Measurements from ENCODE around the gene TRIM2.

The TRIM2 gene

DNA sequence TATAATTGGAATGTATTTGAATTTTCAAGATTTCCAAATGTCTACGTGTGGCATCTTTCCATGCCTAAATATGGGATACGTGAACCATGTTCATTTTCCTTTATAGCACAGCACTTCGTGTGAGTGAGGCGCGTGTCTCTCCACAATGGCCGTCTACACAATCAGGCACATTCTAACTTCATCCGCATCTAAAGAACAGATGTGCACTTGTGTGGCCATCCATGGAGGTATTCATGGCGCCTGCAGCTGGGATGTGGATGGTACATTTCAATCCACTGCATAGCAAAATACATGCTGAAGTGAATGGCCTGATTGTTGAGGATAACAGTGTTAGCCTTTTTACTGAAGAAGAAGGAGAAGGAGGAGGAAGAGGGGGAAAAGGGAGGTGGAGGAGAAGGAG, 34.5 kb upstream of the TRIM2 start:
- H3K27me3 ChIP-seq = no peaks in the 10 kb centered on the region
- H3K4me3 ChIP-seq = no peak overlapping the region
- H3K9ac ChIP-seq = no peak overlapping the region
- no peak overlapping the region for H3K4me2 ChIP-seq
- peaks cover 6% of the 10 kb centered on the region; the same call in 1 of the 2 replicates for H3K4me1 ChIP-seq
- H4K20me1 ChIP-seq = no peaks in the 10 kb centered on the region
- H3K9me3 ChIP-seq = no peaks in the 10 kb centered on the region
- no peak overlapping the region for H3K27ac ChIP-seq
- no peak for TF ChIP-seq Cebpa-rat (IDR thresholded peaks at IDR 0.05)
- H3K36me3 ChIP-seq = no peaks in the 10 kb centered on the region

- H3K4me1 ChIP-seq = peaks cover 6% of the 10 kb centered on the region; the same call in 1 of the 2 replicates
- no peak for TF ChIP-seq Cebpa-rat (IDR thresholded peaks at IDR 0.05)
- H3K4me3 ChIP-seq = no peak overlapping the region
- no peak overlapping the region for H3K27ac ChIP-seq
- H4K20me1 ChIP-seq = no peaks in the 10 kb centered on the region
- H3K9me3 ChIP-seq = no peaks in the 10 kb centered on the region
- no peaks in the 10 kb centered on the region for H3K27me3 ChIP-seq
- no peak overlapping the region for H3K9ac ChIP-seq
- H3K4me2 ChIP-seq = no peak overlapping the region
- no peaks in the 10 kb centered on the region for H3K36me3 ChIP-seq
Observed at GRCh38 chr4:153170407-153170806, 33.8 kb upstream of the TRIM2 start.

- H4K20me1 ChIP-seq = no peaks in the 10 kb centered on the region
- no peaks in the 10 kb centered on the region for H3K27me3 ChIP-seq
- H3K9me3 ChIP-seq = no peaks in the 10 kb centered on the region
- H3K4me1 ChIP-seq = no peaks in the 10 kb centered on the region
- TF ChIP-seq Cebpa-rat (IDR thresholded peaks at IDR 0.05) = no peak
- no peak overlapping the region for H3K9ac ChIP-seq
- no peak overlapping the region for H3K27ac ChIP-seq
- no peak overlapping the region for H3K4me3 ChIP-seq
- H3K4me2 ChIP-seq = no peak overlapping the region
- no peaks in the 10 kb centered on the region for H3K36me3 ChIP-seq
Observed at GRCh38 chr4:153174821-153175567, 29.2 kb upstream of the TRIM2 start.

DNA sequence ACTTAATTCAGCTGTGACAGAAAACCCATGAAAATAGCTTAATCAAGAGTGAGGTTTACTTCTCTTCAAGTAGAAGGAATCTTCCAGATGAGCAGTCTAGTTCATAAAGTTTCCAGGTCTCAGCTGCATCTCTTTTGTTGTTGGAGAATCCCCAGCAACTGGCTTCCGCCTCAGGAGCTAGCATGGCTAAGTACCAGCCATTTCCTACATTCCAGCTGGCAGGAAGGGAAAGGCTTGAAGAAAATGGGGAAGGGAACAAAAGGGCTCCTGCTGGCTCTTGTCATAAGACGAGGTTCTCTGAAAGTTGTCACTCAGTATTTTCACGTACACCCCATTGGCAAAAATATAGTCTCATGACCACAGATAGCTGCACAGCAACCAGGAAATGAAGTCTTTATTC, 27.3 kb upstream of the TRIM2 start:
- Histone ChIP-seq H3K36me3 (no peaks in the 10 kb centered on the region), H4K20me1 (no peaks in the 10 kb centered on the region), H3K4me3 (no peak overlapping the region), H3K4me1 (no peaks in the 10 kb centered on the region), H3K9ac (no peak overlapping the region), H3K27ac (no peak overlapping the region), H3K4me2 (no peak overlapping the region), H3K27me3 (no peaks in the 10 kb centered on the region), H3K9me3 (no peaks in the 10 kb centered on the region)
- no peak for TF ChIP-seq Cebpa-rat (IDR thresholded peaks at IDR 0.05)

GRCh38 chr4:153177841-153178240, 26.4 kb upstream of the TRIM2 start:
- H3K27me3 ChIP-seq = no peaks in the 10 kb centered on the region
- H3K4me1 ChIP-seq = peaks cover 3% of the 10 kb centered on the region; the same call in 1 of the 2 replicates
- TF ChIP-seq Cebpa-rat (IDR thresholded peaks at IDR 0.05) = no peak
- no peaks in the 10 kb centered on the region for H3K9me3 ChIP-seq
- no peak overlapping the region for H3K9ac ChIP-seq
- H3K4me3 ChIP-seq = no peak overlapping the region
- no peaks in the 10 kb centered on the region for H3K36me3 ChIP-seq
- H4K20me1 ChIP-seq = no peaks in the 10 kb centered on the region
- H3K27ac ChIP-seq = no peak overlapping the region
- no peak overlapping the region for H3K4me2 ChIP-seq

DNA sequence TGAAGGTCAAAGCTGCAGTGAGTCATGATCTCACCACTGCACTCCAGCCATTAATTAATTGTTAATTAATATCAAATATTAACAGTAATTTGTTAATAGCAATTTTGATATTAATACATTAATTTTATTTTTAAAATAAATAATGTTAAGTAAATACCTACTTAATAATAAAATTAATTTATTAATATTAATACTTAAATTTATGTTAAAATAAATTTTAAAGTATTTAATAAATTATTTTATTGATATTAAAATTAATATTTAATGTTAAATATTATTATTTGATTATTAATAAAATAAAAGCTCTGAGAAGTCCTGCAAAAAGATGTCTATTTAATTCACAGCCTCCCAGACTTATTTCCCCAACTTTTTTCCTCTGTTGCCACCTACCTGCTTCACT, 25.1 kb upstream of the TRIM2 start:
- Histone ChIP-seq H3K27ac (no peak overlapping the region), H3K27me3 (no peaks in the 10 kb centered on the region), H3K4me2 (no peak overlapping the region)

GRCh38 chr4:153181293-153181692, 22.9 kb upstream of the TRIM2 start:
- H4K20me1 ChIP-seq = no peaks in the 10 kb centered on the region
- H3K4me1 ChIP-seq = peaks cover 10% of the 10 kb centered on the region; the same call in 1 of the 2 replicates
- no peak overlapping the region for H3K27ac ChIP-seq
- no peaks in the 10 kb centered on the region for H3K36me3 ChIP-seq
- no peak overlapping the region for H3K4me2 ChIP-seq
- H3K27me3 ChIP-seq = no peaks in the 10 kb centered on the region
- no peak for TF ChIP-seq Cebpa-rat (IDR thresholded peaks at IDR 0.05)
- no peak overlapping the region for H3K4me3 ChIP-seq
- H3K9me3 ChIP-seq = no peaks in the 10 kb centered on the region
- H3K9ac ChIP-seq = no peak overlapping the region

More for the DNA sequence above, 25.1 kb upstream of the TRIM2 start:
- H3K36me3 ChIP-seq = no peaks in the 10 kb centered on the region
- H3K4me1 ChIP-seq = peaks cover 10% of the 10 kb centered on the region; the same call in 1 of the 2 replicates
- no peaks in the 10 kb centered on the region for H3K9me3 ChIP-seq
- no peaks in the 10 kb centered on the region for H4K20me1 ChIP-seq
- TF ChIP-seq Cebpa-rat (IDR thresholded peaks at IDR 0.05) = no peak
- no peak overlapping the region for H3K9ac ChIP-seq
- no peak overlapping the region for H3K4me3 ChIP-seq

DNA sequence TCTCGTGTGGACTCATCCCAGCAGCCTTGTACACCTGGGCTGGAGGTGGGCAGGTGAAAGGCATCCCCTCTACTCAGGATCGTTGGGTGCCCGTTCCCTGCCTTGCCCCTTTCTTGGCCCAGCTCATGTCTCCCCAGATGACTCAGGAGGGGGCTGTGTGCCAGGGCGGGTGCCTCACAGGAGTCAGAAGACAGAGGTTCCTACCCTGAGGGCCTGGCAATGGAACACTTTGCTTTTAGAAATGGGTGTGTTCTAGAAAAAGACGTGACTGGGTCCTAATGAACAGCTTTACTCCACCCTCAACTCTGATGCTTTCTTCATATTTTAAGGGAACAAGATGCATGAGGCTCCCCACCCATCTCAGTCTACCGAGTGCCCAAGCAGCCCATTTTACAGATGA, 22.5 kb upstream of the TRIM2 start:
- no peak overlapping the region for H3K4me3 ChIP-seq
- H3K36me3 ChIP-seq = no peaks in the 10 kb centered on the region
- H3K4me1 ChIP-seq = peaks cover 10% of the 10 kb centered on the region; the same call in 1 of the 2 replicates
- no peak for TF ChIP-seq Cebpa-rat (IDR thresholded peaks at IDR 0.05)
- no peaks in the 10 kb centered on the region for H3K27me3 ChIP-seq
- H4K20me1 ChIP-seq = no peaks in the 10 kb centered on the region
- no peak overlapping the region for H3K9ac ChIP-seq
- no peak overlapping the region for H3K4me2 ChIP-seq
- H3K9me3 ChIP-seq = no peaks in the 10 kb centered on the region
- H3K27ac ChIP-seq = no peak overlapping the region

DNA sequence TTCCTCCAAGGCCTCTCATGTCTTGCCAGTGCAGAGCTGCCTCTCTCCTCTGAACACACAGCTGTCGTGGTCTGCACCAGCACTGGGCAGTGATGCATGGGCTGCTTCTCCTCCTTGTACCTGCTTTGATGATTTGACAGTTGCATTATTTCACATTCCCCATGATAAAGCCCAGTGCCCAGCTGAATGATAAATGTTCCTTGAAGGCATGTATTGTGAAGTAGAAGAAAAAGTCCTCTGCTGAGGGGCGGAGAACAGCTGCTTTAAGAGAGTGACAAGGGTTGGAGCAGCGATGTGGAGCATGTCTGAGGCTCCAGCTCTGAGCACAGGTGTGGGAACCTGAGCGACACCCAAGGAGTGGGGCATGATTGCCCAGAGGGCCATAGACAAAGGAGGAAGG, 21.1 kb upstream of the TRIM2 start:
- Histone ChIP-seq H3K9ac (no peak overlapping the region), H3K36me3 (no peaks in the 10 kb centered on the region), H4K20me1 (no peaks in the 10 kb centered on the region), H3K27me3 (no peaks in the 10 kb centered on the region), H3K27ac (no peak overlapping the region), H3K4me3 (no peak overlapping the region), H3K4me2 (no peak overlapping the region; the same call in 1 of the 2 replicates), H3K9me3 (no peaks in the 10 kb centered on the region), H3K4me1 (peaks cover 10% of the 10 kb centered on the region; the same call in 1 of the 2 replicates)
- TF ChIP-seq Cebpa-rat (IDR thresholded peaks at IDR 0.05) = no peak

- TF ChIP-seq Cebpa-rat (IDR thresholded peaks at IDR 0.05) = no peak
Observed at GRCh38 chr4:153185331-153185852, 18.9 kb upstream of the TRIM2 start.

More at GRCh38 chr4:153185331-153185852, 18.9 kb upstream of the TRIM2 start:
- Histone ChIP-seq H3K9me3 (no peaks in the 10 kb centered on the region), H3K27ac (no peak overlapping the region), H3K4me2 (no peak overlapping the region), H4K20me1 (no peaks in the 10 kb centered on the region), H3K36me3 (no peaks in the 10 kb centered on the region), H3K9ac (no peak overlapping the region), H3K27me3 (no peaks in the 10 kb centered on the region), H3K4me1 (peaks cover 10% of the 10 kb centered on the region; the same call in 1 of the 2 replicates), H3K4me3 (no peak overlapping the region)

Measured in BLaER1 (cell line).